Neural crest cell (in vitro differentiated cells): ENCODE measurements around the gene JADE3. TPM values are rescaled to one million over a fixed set of nuclear protein-coding genes. Genes with fewer than 3 reads are reported as not detected.

Source experiments
- DNase-seq: peaks from one replicate; pipeline ENCODE4 v3.0.0; 2021; ENCODE audit warnings: low read depth, mixed read lengths, low spot score
- H3K27ac Mint-ChIP-seq: one replicate; pipeline ENCODE4 v1.8.0; 2021; ENCODE audit warnings: mild to moderate bottlenecking, mixed read lengths; ENCODE audit not compliant: unreplicated experiment
- H3K27me3 Mint-ChIP-seq: 2 replicates; pipeline ENCODE4 v1.8.0; 2021; ENCODE audit warnings: low read depth, mild to moderate bottlenecking, mixed read lengths
- H3K36me3 Mint-ChIP-seq: 2 replicates; pipeline ENCODE4 v1.8.0; 2021; ENCODE audit warnings: low read depth, mild to moderate bottlenecking, mixed read lengths
- H3K4me1 Mint-ChIP-seq: 2 replicates; pipeline ENCODE4 v1.8.0; 2021; ENCODE audit warnings: mixed read lengths
- H3K4me3 Mint-ChIP-seq: one replicate; pipeline ENCODE4 v1.8.0; 2021; ENCODE audit warnings: mild to moderate bottlenecking, mixed read lengths
- H3K9me3 Mint-ChIP-seq: 2 replicates; pipeline ENCODE4 v1.8.0; 2021; ENCODE audit warnings: mixed read lengths
- total RNA-seq: library from RNA; stranded (reverse); gene quantifications from 2 replicates; pipeline ENCODE4 v1.2.1, GENCODE V29; 2021
- TF ChIP-seq, protein P1 (sequence below): fragments of 200-600 bp; sonication (generic); conservative IDR thresholded peaks from 2 replicates; pipeline ENCODE4 v1.5.0; 2021; ENCODE audit warnings: antibody characterized with exemption, mild to moderate bottlenecking

JADE3 gene
- total RNA-seq, 1 donor from 2014 or later: 18.8 TPM

DNA sequence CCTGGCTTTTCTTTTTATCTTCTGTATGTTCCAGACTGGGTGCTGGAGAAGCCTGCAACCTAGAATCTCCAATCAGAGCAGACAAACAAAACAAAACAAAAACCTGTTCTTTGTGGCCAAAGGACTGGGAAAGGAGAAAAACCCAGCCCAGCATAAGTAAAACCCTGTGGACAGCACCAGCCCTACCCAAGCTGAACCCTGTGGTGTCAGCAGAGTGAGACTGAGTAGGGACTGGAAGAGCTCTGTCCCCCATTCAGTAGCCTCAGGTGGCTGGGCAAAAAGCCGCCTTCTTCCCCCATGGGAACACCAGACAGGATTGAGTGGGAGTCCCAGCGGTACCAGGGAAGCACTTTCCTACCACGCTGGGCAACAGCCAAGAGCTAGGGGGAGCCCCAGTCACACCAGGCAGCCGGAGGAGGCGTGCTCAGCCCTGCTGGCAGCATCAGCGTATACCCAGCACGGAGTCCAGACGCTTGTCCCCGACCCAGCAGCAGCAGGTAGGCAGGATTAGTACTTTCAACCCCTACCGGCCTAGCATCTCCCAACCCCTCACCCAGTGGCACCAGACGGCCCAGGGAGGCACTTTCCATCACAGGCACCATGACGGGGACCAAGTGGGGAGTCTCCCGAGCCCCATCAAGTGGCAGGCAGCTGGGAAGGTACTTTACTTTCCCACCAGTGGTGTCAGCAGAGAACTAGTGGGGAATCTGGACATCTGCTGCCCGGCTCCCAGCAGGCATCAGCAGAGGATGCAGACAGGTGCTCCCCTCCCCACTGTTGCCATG lies 8.6 kb upstream of the JADE3 start:
- Mint-ChIP-seq H3K27ac (no peak overlapping the region), H3K9me3 (no peaks in the 10 kb centered on the region), H3K4me1 (no peaks in the 10 kb centered on the region), H3K36me3 (no peaks in the 10 kb centered on the region), H3K27me3 (peaks cover 6% of the 10 kb centered on the region), H3K4me3 (peak overlapping the region; percentile 71)
- DNase-seq: peak; percentile 48
- TF ChIP-seq, protein P1, sequence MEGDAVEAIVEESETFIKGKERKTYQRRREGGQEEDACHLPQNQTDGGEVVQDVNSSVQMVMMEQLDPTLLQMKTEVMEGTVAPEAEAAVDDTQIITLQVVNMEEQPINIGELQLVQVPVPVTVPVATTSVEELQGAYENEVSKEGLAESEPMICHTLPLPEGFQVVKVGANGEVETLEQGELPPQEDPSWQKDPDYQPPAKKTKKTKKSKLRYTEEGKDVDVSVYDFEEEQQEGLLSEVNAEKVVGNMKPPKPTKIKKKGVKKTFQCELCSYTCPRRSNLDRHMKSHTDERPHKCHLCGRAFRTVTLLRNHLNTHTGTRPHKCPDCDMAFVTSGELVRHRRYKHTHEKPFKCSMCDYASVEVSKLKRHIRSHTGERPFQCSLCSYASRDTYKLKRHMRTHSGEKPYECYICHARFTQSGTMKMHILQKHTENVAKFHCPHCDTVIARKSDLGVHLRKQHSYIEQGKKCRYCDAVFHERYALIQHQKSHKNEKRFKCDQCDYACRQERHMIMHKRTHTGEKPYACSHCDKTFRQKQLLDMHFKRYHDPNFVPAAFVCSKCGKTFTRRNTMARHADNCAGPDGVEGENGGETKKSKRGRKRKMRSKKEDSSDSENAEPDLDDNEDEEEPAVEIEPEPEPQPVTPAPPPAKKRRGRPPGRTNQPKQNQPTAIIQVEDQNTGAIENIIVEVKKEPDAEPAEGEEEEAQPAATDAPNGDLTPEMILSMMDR: peak; percentile 69

DNA sequence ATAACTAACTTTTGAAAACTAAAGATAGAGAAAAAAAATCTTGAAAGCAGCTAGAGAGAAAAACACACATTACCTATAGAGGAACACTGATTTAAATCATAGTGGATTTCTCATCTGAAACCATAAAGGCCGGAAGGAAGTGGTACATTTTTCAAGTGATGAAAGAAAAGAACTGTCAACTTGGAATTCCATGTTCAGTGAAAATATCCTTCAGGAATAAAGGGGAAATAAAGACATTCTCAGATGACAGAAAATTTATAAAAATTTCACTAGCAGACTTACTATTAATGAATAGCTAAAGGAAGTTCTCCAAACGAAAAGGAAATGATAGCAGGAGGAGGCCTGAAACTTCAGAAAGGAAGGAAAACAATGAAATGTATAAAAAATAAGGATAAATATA lies 7.6 kb upstream of the JADE3 start:
- no peak overlapping the region for H3K27ac Mint-ChIP-seq
- H3K27me3 Mint-ChIP-seq: peaks cover 14% of the 10 kb centered on the region
- H3K4me1 Mint-ChIP-seq: no peaks in the 10 kb centered on the region
- H3K36me3 Mint-ChIP-seq: no peaks in the 10 kb centered on the region
- H3K9me3 Mint-ChIP-seq: no peaks in the 10 kb centered on the region
- TF ChIP-seq, protein P1: no peak
- no peak for DNase-seq
- H3K4me3 Mint-ChIP-seq: no peak overlapping the region

DNA sequence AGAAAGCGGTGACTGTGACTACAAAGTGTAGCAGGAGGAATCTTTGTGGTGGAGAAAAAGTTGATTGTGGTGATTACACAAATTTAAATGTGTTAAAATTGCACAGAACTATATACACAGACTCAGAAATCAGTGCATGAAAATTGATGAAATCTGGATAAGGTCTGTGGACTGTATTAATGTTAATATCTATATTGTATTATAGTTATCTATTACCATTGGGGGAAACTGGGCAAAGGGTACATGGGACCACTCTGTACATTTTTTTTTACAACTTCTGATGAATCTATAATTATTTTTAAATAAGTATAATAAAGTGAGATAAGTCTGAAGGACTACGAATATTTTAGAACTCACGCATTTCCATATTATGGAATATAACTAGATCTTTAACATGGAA lies 1.8 kb upstream of the JADE3 start:
- Mint-ChIP-seq H3K27ac (no peak overlapping the region), H3K9me3 (no peaks in the 10 kb centered on the region), H3K27me3 (peaks cover 19% of the 10 kb centered on the region), H3K4me1 (peaks cover 15% of the 10 kb centered on the region), H3K4me3 (no peak overlapping the region), H3K36me3 (no peaks in the 10 kb centered on the region)
- TF ChIP-seq, protein P1: no peak
- no peak for DNase-seq

DNA sequence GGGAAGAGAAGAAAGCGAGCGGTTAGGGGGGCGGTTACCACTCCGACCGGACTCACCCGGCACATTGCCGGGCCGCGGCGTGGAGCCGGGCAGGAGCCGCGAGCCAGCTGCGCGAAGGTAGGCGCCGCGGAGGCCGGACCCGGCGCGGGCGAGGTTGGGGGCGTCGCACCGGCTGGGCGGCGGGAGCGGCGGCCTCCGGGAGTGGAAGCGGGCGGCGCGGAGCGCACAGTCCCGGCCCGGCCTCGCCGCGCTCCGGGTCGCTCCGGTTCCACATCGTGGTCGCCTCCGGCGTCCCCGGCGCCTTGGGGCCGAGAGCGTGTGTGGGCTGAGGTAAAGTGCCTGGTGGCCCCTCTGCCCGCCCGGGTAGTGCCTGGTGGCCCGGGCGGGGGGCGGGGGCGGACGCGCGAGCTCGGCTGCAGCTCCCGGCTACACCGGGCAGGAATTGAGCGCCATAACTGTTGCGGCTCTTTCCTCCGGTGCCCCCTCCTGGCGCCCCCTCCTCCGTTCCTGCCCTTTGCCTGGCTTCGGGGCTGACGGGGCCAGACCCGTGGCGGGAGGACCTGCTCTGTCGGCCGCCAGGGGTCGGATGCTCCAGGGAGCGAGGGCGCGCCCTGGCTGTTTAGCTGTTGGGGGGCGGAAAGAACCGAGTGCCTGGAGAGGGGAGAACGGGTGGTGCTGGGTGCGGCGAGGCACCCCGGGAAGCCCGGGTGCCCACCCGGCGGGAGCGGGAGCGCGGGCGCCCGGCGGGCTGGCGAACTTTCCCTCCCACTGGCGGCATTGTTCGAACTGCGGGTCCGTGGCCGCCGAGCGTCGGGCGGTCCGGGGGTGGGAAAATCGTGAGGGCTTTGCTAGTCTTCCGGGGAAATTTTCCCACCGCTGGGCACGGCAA lies 626 bp downstream of the JADE3 start:
- H3K9me3 Mint-ChIP-seq: no peaks in the 10 kb centered on the region
- H3K4me3 Mint-ChIP-seq: peak overlapping the region; percentile 94
- TF ChIP-seq, protein P1: peak; percentile 60
- H3K27ac Mint-ChIP-seq: no peak overlapping the region
- no peaks in the 10 kb centered on the region for H3K36me3 Mint-ChIP-seq
- H3K4me1 Mint-ChIP-seq: peaks cover 18% of the 10 kb centered on the region
- peaks cover 17% of the 10 kb centered on the region for H3K27me3 Mint-ChIP-seq
- DNase-seq: peak; percentile 44

DNA sequence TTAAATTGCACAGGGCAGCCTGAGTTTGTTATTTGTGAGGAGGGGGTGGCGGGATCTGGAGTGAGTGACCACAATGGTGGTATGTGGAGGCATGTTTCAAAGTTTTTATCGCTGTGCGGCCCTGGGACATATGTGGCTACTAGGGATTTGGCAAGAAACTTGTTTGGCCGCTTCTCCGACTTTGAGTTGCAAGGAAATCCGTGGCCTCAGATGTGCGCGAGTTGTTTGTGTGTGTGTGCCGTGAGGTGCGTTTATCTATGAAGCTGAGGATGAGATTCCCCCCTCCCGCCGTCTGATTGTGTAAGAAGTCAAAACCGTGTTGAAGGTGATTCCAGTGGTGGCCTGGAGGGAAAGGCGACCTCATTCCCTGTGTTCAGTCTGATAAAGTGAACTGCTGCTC lies 1.4 kb downstream of the JADE3 start:
- H3K36me3 Mint-ChIP-seq: peaks cover 1% of the 10 kb centered on the region
- DNase-seq: no peak
- peak overlapping the region; percentile 40 for H3K27ac Mint-ChIP-seq
- peaks cover 13% of the 10 kb centered on the region for H3K27me3 Mint-ChIP-seq
- H3K9me3 Mint-ChIP-seq: peaks cover 1% of the 10 kb centered on the region
- TF ChIP-seq, protein P1: no peak
- H3K4me1 Mint-ChIP-seq: peaks cover 19% of the 10 kb centered on the region
- peak overlapping the region; percentile 94 for H3K4me3 Mint-ChIP-seq
